ENCODE measurements around the gene ANKRD24. TPM values are rescaled to one million over a fixed set of nuclear protein-coding genes. Genes with fewer than 3 reads are reported as not detected.
A peak's percentile ranks its signal among the peaks of the same experiment; 100 is the strongest.

Gene ANKRD24
- polyA plus RNA-seq, 1 donor from 2014 or later: 2.8 TPM

DNA sequence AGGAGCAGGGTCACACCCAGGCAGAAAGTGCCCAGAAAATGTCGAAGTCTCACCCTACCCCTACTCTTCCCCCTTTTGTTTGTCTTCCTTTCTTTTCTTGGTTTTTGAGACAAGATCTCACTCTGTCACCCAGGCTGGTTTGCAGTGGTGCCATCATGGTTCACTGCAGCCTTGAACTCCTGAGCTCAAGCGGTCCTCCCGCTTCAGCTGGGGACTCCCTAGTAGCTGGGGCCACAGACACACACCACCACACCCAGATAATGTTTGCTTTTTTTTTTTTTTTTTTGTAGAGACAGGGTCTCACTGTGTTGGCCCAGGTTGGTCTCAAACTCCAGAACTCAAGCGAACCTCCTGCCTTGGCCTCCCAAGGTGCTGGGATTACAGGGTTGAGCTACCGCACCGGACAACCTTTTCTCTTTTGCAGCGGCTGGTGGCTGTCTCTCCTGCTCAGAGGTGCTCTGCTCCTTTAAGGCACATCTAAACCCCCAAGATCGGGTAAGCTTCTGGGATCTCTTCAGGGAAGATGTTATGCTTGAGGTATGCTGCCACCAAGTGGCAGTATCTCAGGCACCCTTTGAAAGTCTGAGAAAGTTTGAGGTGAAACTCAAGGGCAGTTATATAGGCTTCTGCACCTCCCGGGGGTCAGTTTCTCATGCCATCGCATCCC is 24.5 kb downstream of the ANKRD24 start:
- no peak overlapping the region for H3K9ac ChIP-seq (ENCODE audit: low read length)
- H3F3A ChIP-seq (ENCODE audit: insufficient read depth, low read length, poor library complexity, severe bottlenecking): no peaks in the 10 kb centered on the region
- H2AFZ ChIP-seq (ENCODE audit: low read depth, low read length): no peak overlapping the region
- H3K27ac ChIP-seq (ENCODE audit: low read length): no peak overlapping the region
- no peaks in the 10 kb centered on the region for H3K9me2 ChIP-seq (ENCODE audit: insufficient read depth, low read length)
- TF ChIP-seq SMC3 (conservative IDR thresholded peaks at IDR 0.05; ENCODE audit: poor library complexity) (peak; percentile 22), EZH2 (IDR thresholded peaks at IDR 0.05; ENCODE audit: borderline replicate concordance, insufficient read depth, low read length, poor library complexity, severe bottlenecking) (no peak)
- TF ChIP-seq, protein P1, sequence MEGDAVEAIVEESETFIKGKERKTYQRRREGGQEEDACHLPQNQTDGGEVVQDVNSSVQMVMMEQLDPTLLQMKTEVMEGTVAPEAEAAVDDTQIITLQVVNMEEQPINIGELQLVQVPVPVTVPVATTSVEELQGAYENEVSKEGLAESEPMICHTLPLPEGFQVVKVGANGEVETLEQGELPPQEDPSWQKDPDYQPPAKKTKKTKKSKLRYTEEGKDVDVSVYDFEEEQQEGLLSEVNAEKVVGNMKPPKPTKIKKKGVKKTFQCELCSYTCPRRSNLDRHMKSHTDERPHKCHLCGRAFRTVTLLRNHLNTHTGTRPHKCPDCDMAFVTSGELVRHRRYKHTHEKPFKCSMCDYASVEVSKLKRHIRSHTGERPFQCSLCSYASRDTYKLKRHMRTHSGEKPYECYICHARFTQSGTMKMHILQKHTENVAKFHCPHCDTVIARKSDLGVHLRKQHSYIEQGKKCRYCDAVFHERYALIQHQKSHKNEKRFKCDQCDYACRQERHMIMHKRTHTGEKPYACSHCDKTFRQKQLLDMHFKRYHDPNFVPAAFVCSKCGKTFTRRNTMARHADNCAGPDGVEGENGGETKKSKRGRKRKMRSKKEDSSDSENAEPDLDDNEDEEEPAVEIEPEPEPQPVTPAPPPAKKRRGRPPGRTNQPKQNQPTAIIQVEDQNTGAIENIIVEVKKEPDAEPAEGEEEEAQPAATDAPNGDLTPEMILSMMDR (IDR thresholded peaks at IDR 0.05; ENCODE audit: poor library complexity, severe bottlenecking): peak; percentile 33
- no peaks in the 10 kb centered on the region for H3K79me2 ChIP-seq (replicated peaks; ENCODE audit: insufficient read depth, low read length)
- no peaks in the 10 kb centered on the region for H3K27me3 ChIP-seq (ENCODE audit: insufficient read depth, low read depth, low read length)
- H3K4me3 ChIP-seq (ENCODE audit: low read length): no peak overlapping the region
- H3K4me2 ChIP-seq (ENCODE audit: low read length): no peak overlapping the region
- no peaks in the 10 kb centered on the region for H4K20me1 ChIP-seq (ENCODE audit: insufficient read depth)
- no peaks in the 10 kb centered on the region for H3K36me3 ChIP-seq (ENCODE audit: insufficient read depth, low read length)
- H3K9me3 ChIP-seq (ENCODE audit: low read length): no peaks in the 10 kb centered on the region

DNA sequence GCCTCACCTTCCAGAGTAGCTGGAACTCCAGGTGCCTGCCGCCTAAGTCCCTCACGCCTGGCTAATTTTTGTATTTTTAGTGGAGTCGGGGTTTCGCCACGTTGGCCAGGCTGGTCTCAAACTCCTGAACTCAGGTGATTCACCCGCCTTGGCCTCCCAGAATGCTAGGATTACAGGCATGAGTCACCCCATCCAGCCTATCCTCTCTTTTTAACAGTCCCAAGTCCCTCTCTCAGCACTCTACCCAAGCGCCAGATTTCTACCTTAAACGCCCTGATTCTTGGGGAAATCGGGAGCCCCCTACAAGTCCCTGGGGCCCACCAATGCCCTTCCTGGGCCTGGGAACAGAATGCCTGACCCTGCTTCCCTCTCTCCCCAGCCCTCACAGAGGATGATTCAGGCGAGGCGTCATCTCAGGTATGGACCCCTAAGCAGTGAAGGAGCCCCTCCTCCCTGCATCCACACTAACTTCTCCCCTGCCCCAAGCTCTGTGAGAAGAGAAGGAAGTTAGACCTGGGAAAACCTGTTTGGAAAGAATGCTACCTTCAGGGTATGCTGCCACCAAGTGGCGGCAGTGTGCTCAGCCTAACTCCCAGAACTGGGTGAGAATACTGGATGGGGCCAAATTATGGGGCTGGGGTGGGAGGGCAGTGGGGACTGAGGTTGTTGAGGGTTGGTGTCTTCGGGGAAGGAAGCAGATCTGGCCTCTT is 26.1 kb downstream of the ANKRD24 start:
- Histone ChIP-seq H3K9me3 (ENCODE audit: low read length) (no peaks in the 10 kb centered on the region), H3K27ac (ENCODE audit: low read length) (no peak overlapping the region), H3K4me2 (ENCODE audit: low read length) (no peak overlapping the region), H4K20me1 (ENCODE audit: insufficient read depth) (no peaks in the 10 kb centered on the region), H3K27me3 (ENCODE audit: insufficient read depth, low read depth, low read length) (no peaks in the 10 kb centered on the region), H3F3A (ENCODE audit: insufficient read depth, low read length, poor library complexity, severe bottlenecking) (no peaks in the 10 kb centered on the region), H2AFZ (ENCODE audit: low read depth, low read length) (no peak overlapping the region), H3K9ac (ENCODE audit: low read length) (no peak overlapping the region), H3K4me3 (ENCODE audit: low read length) (no peak overlapping the region), H3K36me3 (ENCODE audit: insufficient read depth, low read length) (no peaks in the 10 kb centered on the region), H3K79me2 (replicated peaks; ENCODE audit: insufficient read depth, low read length) (no peaks in the 10 kb centered on the region), H3K9me2 (ENCODE audit: insufficient read depth, low read length) (no peaks in the 10 kb centered on the region)
- TF ChIP-seq SMC3 (conservative IDR thresholded peaks at IDR 0.05; ENCODE audit: poor library complexity): peak; percentile 29
- TF ChIP-seq, protein P2, sequence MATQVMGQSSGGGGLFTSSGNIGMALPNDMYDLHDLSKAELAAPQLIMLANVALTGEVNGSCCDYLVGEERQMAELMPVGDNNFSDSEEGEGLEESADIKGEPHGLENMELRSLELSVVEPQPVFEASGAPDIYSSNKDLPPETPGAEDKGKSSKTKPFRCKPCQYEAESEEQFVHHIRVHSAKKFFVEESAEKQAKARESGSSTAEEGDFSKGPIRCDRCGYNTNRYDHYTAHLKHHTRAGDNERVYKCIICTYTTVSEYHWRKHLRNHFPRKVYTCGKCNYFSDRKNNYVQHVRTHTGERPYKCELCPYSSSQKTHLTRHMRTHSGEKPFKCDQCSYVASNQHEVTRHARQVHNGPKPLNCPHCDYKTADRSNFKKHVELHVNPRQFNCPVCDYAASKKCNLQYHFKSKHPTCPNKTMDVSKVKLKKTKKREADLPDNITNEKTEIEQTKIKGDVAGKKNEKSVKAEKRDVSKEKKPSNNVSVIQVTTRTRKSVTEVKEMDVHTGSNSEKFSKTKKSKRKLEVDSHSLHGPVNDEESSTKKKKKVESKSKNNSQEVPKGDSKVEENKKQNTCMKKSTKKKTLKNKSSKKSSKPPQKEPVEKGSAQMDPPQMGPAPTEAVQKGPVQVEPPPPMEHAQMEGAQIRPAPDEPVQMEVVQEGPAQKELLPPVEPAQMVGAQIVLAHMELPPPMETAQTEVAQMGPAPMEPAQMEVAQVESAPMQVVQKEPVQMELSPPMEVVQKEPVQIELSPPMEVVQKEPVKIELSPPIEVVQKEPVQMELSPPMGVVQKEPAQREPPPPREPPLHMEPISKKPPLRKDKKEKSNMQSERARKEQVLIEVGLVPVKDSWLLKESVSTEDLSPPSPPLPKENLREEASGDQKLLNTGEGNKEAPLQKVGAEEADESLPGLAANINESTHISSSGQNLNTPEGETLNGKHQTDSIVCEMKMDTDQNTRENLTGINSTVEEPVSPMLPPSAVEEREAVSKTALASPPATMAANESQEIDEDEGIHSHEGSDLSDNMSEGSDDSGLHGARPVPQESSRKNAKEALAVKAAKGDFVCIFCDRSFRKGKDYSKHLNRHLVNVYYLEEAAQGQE (IDR thresholded peaks at IDR 0.05; ENCODE audit: borderline replicate concordance): no peak
- no peak for TF ChIP-seq POLR2AphosphoS5 (IDR thresholded peaks at IDR 0.05)
- no peak for TF ChIP-seq MXI1 (conservative IDR thresholded peaks at IDR 0.05; ENCODE audit: poor library complexity, severe bottlenecking)
- no peak for TF ChIP-seq EP300 (conservative IDR thresholded peaks at IDR 0.05; ENCODE audit: poor library complexity, severe bottlenecking)
- TF ChIP-seq RAD21 (conservative IDR thresholded peaks at IDR 0.05): peak; percentile 31
- TF ChIP-seq TAF1 (IDR thresholded peaks at IDR 0.05; ENCODE audit: low read depth): no peak
- TF ChIP-seq EZH2 (IDR thresholded peaks at IDR 0.05; ENCODE audit: borderline replicate concordance, insufficient read depth, low read length, poor library complexity, severe bottlenecking): no peak
- TF ChIP-seq, protein P1 (IDR thresholded peaks at IDR 0.05; ENCODE audit: poor library complexity, severe bottlenecking): peak; percentile 39
